K562 (cell line): ENCODE data around the gene C1QTNF12. TPM values are rescaled to one million over a fixed set of nuclear protein-coding genes. Genes with fewer than 3 reads are reported as not detected.

ENCODE experiments used
- BCOR ChIP-seq: fragments of 450-650 bp; IDR thresholded peaks from 2 replicates; pipeline ENCODE4 v1.6.1; 2016
- CBFA2T3 ChIP-seq: fragments of 450-650 bp; IDR thresholded peaks from 2 replicates; pipeline ENCODE4 v1.6.1; 2017
- E4F1 ChIP-seq: fragments of 250-450 bp; sonication (Bioruptor Pico); IDR thresholded peaks from 2 replicates; pipeline ENCODE4 v1.5.0; 2021; ENCODE audit warnings: mild to moderate bottlenecking, borderline replicate concordance
- HDAC3 ChIP-seq: fragments of 450-650 bp; IDR thresholded peaks from 2 replicates; pipeline ENCODE4 v1.6.1; 2018; ENCODE audit warnings: borderline replicate concordance, mild to moderate bottlenecking, moderate library complexity; ENCODE audit not compliant: partially characterized antibody
- HMGN3 ChIP-seq: IDR thresholded peaks from 2 replicates; pipeline ENCODE4 v1.6.1; 2011; ENCODE audit warnings: borderline replicate concordance, low read depth, mild to moderate bottlenecking, mixed read lengths, low read length; ENCODE audit not compliant: insufficient read length; ENCODE audit errors: extremely low read depth
- ILF3 ChIP-seq: fragments of 450-650 bp; IDR thresholded peaks from 2 replicates; pipeline ENCODE4 v1.6.1; 2018; ENCODE audit warnings: antibody characterized with exemption, mild to moderate bottlenecking, moderate library complexity, borderline replicate concordance
- KLF16 ChIP-seq: IDR thresholded peaks from 2 replicates; pipeline ENCODE4 v1.6.1; 2016; ENCODE audit warnings: antibody characterized with exemption
- KLF6 ChIP-seq: fragments of 250-450 bp; sonication (Bioruptor Pico); IDR thresholded peaks from 2 replicates; pipeline ENCODE4 v1.4.0; 2020; ENCODE audit warnings: mild to moderate bottlenecking, moderate library complexity, borderline replicate concordance
- MECOM ChIP-seq: fragments of 250-450 bp; sonication (Bioruptor Pico); IDR thresholded peaks from 2 replicates; pipeline ENCODE4 v1.8.0; 2022; ENCODE audit warnings: inconsistent platforms
- MED1 ChIP-seq: sonication (generic); formaldehyde crosslinking; IDR thresholded peaks from 2 replicates; pipeline ENCODE4 v1.8.1; 2023; ENCODE audit warnings: missing genetic modification reagents, borderline replicate concordance
- MTF1 ChIP-seq: fragments of 250-450 bp; sonication (Bioruptor Pico); IDR thresholded peaks from 2 replicates; pipeline ENCODE4 v1.9.0; 2021; ENCODE audit warnings: moderate library complexity, mild to moderate bottlenecking, inconsistent platforms, borderline replicate concordance
- MXI1 ChIP-seq: IDR thresholded peaks from 2 replicates; pipeline ENCODE4 v1.6.1; 2011; ENCODE audit warnings: low read depth, mild to moderate bottlenecking, improper control_type of control experiment, low read length
- NCOA2 ChIP-seq, 2 experiments: fragments of 450-650 bp; IDR thresholded peaks; 2 replicates each; pipeline ENCODE4 v1.6.1; 2018; ENCODE audit warnings: mild to moderate bottlenecking in 2 of 2, moderate library complexity in 1 of 2; ENCODE audit not compliant: partially characterized antibody in 2 of 2
- ZNF316 ChIP-seq: fragments of 450-650 bp; IDR thresholded peaks from 2 replicates; pipeline ENCODE4 v1.6.1; 2016
- ZNF41 ChIP-seq: fragments of 250-450 bp; sonication (Bioruptor Pico); conservative IDR thresholded peaks from 2 replicates; pipeline ENCODE4 v1.4.0; 2020; ENCODE audit warnings: mild to moderate bottlenecking
- ZNF449 ChIP-seq: fragments of 250-450 bp; sonication (Bioruptor Pico); IDR thresholded peaks from 2 replicates; pipeline ENCODE4 v1.8.0; 2022; ENCODE audit warnings: moderate library complexity, mild to moderate bottlenecking, inconsistent platforms
- ZNF696 ChIP-seq: fragments of 250-450 bp; sonication (Bioruptor Pico); conservative IDR thresholded peaks from 2 replicates; pipeline ENCODE4 v1.4.0; 2020; ENCODE audit warnings: mild to moderate bottlenecking, moderate library complexity
- polyA plus RNA-seq, 8 experiments: library from polyadenylated mRNA; depleted of rRNA in 4 of 8; stranded (reverse) in 5 of 8; unstranded in 3 of 8; fragments of >200 nt; fragmentation: Nextera tagmentation in 2 of 8; fragmentation: Illumina TruSeq in 1 of 8; extraction: Ambion mirVana in 2 of 8; extraction: Trizol in 1 of 8; gene quantifications; 2 replicates each; pipeline versions ENCODE4 v1.2.1 to v1.2.3, GENCODE V29; 2011 to 2014; ENCODE audit warnings: inconsistent platforms in 1 of 8, missing spikeins in 1 of 8
- total RNA-seq, 7 experiments: library from RNA; depleted of rRNA in 6 of 7; stranded (reverse); fragments of >200 nt in 6 of 7; fragmentation: Illumina TruSeq in 2 of 7; extraction: Trizol in 2 of 7; gene quantifications; 2 replicates each; pipeline versions ENCODE4 v1.2.1 to v1.2.3, GENCODE V29; 2011 to 2021; ENCODE audit warnings: low replicate concordance in 1 of 7
- TF ChIP-seq, protein P1 (sequence below): fragments of 450-650 bp; IDR thresholded peaks from 2 replicates; pipeline ENCODE4 v1.7.1; 2018; ENCODE audit warnings: mild to moderate bottlenecking, low read depth; ENCODE audit not compliant: partially characterized antibody
- TF ChIP-seq, protein P2 (sequence below): fragments of 250-450 bp; sonication (Bioruptor Pico); IDR thresholded peaks from 2 replicates; pipeline ENCODE4 v1.4.0; 2020; ENCODE audit warnings: mild to moderate bottlenecking, moderate library complexity

The C1QTNF12 gene
- total and polyA plus RNA-seq, 9 of the 15 experiments (the other 6 are each of a cell fraction or from before 2014, with no cell fraction given) = 0.11 to 4.3 (median 0.93) TPM; not detected in 3

DNA sequence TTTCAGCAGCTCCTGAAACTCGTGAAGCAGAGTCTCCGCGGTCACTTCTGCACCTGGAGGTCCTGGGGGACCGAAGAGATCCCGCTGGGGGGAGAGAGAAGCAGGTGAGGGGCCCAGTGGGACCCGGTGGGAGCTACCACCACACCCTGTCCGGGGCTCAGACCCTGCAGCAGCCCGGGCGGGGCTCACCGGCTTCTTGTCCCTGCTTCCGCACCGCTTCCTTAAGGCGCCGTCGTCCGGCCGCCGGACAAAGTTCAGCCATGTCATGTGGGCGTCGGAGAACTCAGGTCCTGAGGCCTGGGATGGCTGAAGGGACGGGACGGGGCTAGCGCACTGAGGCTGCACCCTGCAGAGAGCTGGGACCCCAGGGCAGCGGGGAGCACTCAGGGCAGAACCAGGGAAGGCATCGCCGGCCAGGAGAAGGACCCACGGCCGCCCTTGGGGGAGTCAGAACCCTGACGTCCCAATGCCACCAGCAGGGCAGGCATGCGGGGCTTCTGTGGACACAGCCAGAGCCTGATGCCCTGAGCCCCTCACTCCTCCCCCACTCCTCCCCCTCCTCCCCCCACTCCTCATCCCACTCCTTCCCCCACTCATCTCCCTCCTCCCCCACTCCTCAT lies 2.2 kb downstream of the C1QTNF12 start (continued):
- TF ChIP-seq E4F1 (no peak), ZNF316 (no peak), BCOR (no peak), MTF1 (no peak), ZNF449 (CRISPR knock-in tag) (no peak), ZNF696 (CRISPR knock-in tag) (no peak), KLF16 (no peak), NCOA2 (IDR thresholded peaks at IDR 0.05; ENCODE audit: partially characterized antibody in 2 of 2) (no peak), MED1 (CRISPR knock-in tag) (no peak), ZNF41 (no peak), KLF6 (CRISPR knock-in tag) (no peak), CBFA2T3 (no peak), HMGN3 (no peak), MECOM (CRISPR knock-in tag) (no peak), ILF3 (no peak), MXI1 (no peak), HDAC3 (no peak)
- TF ChIP-seq, protein P1, sequence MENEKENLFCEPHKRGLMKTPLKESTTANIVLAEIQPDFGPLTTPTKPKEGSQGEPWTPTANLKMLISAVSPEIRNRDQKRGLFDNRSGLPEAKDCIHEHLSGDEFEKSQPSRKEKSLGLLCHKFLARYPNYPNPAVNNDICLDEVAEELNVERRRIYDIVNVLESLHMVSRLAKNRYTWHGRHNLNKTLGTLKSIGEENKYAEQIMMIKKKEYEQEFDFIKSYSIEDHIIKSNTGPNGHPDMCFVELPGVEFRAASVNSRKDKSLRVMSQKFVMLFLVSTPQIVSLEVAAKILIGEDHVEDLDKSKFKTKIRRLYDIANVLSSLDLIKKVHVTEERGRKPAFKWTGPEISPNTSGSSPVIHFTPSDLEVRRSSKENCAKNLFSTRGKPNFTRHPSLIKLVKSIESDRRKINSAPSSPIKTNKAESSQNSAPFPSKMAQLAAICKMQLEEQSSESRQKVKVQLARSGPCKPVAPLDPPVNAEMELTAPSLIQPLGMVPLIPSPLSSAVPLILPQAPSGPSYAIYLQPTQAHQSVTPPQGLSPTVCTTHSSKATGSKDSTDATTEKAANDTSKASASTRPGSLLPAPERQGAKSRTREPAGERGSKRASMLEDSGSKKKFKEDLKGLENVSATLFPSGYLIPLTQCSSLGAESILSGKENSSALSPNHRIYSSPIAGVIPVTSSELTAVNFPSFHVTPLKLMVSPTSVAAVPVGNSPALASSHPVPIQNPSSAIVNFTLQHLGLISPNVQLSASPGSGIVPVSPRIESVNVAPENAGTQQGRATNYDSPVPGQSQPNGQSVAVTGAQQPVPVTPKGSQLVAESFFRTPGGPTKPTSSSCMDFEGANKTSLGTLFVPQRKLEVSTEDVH = no peak
- TF ChIP-seq, protein P2, sequence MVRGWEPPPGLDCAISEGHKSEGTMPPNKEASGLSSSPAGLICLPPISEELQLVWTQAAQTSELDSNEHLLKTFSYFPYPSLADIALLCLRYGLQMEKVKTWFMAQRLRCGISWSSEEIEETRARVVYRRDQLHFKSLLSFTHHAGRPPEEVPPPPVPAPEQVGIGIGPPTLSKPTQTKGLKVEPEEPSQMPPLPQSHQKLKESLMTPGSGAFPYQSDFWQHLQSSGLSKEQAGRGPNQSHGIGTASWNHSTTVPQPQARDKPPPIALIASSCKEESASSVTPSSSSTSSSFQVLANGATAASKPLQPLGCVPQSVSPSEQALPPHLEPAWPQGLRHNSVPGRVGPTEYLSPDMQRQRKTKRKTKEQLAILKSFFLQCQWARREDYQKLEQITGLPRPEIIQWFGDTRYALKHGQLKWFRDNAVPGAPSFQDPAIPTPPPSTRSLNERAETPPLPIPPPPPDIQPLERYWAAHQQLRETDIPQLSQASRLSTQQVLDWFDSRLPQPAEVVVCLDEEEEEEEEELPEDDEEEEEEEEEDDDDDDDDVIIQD (CRISPR knock-in tag) = no peak
